ENCODE results near the gene TBCK.

GRCh38 chr4:106270736-106271135 lies 45.3 kb downstream of the TBCK start:
- TF ChIP-seq CTCF (conservative IDR thresholded peaks at IDR 0.05; ENCODE audit: low read depth, low read length) (no peak), EZH2phosphoT487 (IDR thresholded peaks at IDR 0.05; ENCODE audit: borderline replicate concordance, low read length) (no peak), EZH2 (IDR thresholded peaks at IDR 0.05; ENCODE audit: low read length, unreplicated experiment) (no peak)

Data from PC-3 (cell line).